K562 (cell line): ENCODE data around the gene PLCB3. TPM values are rescaled to one million over a fixed set of nuclear protein-coding genes. Genes with fewer than 3 reads are reported as not detected.
A peak's percentile ranks its signal among the peaks of the same experiment; 100 is the strongest.

Experiments used
- ATF4 ChIP-seq: fragments of 450-650 bp; formaldehyde crosslinking; IDR thresholded peaks from 2 replicates; pipeline ENCODE4 v1.4.0; 2022; ENCODE audit warnings: mild to moderate bottlenecking, moderate library complexity
- ATF7 ChIP-seq: fragments of 450-650 bp; IDR thresholded peaks from 2 replicates; pipeline ENCODE4 v1.7.1; 2014; ENCODE audit warnings: mild to moderate bottlenecking, moderate library complexity
- CREBBP ChIP-seq: IDR thresholded peaks from one replicate; pipeline ENCODE4 v1.6.1; 2012; ENCODE audit warnings: low read depth, mild to moderate bottlenecking, control low read depth, inconsistent platforms, low read length
- E2F4 ChIP-seq: sonication (generic); formaldehyde crosslinking; IDR thresholded peaks from 2 replicates; pipeline ENCODE4 v1.8.0; 2022; ENCODE audit warnings: mild to moderate bottlenecking, low read depth, missing genetic modification reagents
- GABPB1 ChIP-seq: sonication (generic); formaldehyde crosslinking; IDR thresholded peaks from 2 replicates; pipeline ENCODE4 v1.8.0; 2022; ENCODE audit warnings: mild to moderate bottlenecking, missing genetic modification reagents
- GTF2B ChIP-seq: IDR thresholded peaks from 2 replicates; pipeline ENCODE4 v1.6.1; 2011; ENCODE audit not compliant: insufficient read length; ENCODE audit errors: extremely low read depth
- KDM1A ChIP-seq, 2 experiments: fragments of 450-650 bp; IDR thresholded peaks; 2 replicates each; pipeline ENCODE4 v1.6.1; 2016; ENCODE audit warnings: mild to moderate bottlenecking in 2 of 2
- NFIC ChIP-seq: fragments of 450-650 bp; IDR thresholded peaks from 2 replicates; pipeline ENCODE4 v1.6.1; 2017; ENCODE audit warnings: mild to moderate bottlenecking, inconsistent platforms
- PHTF2 ChIP-seq: fragments of 250-450 bp; sonication (Bioruptor Pico); IDR thresholded peaks from 2 replicates; pipeline ENCODE4 v1.5.0; 2021; ENCODE audit warnings: mild to moderate bottlenecking
- POLR3A ChIP-seq: IDR thresholded peaks from 2 replicates; pipeline ENCODE4 v1.6.1; 2011; ENCODE audit warnings: borderline replicate concordance, mild to moderate bottlenecking, moderate library complexity; ENCODE audit not compliant: insufficient read length, insufficient read depth; ENCODE audit errors: extremely low read depth
- polyA plus RNA-seq, 8 experiments: library from polyadenylated mRNA; depleted of rRNA in 4 of 8; stranded (reverse) in 5 of 8; unstranded in 3 of 8; fragments of >200 nt; fragmentation: Nextera tagmentation in 2 of 8; fragmentation: Illumina TruSeq in 1 of 8; extraction: Ambion mirVana in 2 of 8; extraction: Trizol in 1 of 8; gene quantifications; 2 replicates each; pipeline versions ENCODE4 v1.2.1 to v1.2.3, GENCODE V29; 2011 to 2014; ENCODE audit warnings: inconsistent platforms in 1 of 8, missing spikeins in 1 of 8
- total RNA-seq, 7 experiments: library from RNA; depleted of rRNA in 6 of 7; stranded (reverse); fragments of >200 nt in 6 of 7; fragmentation: Illumina TruSeq in 2 of 7; extraction: Trizol in 2 of 7; gene quantifications; 2 replicates each; pipeline versions ENCODE4 v1.2.1 to v1.2.3, GENCODE V29; 2011 to 2021; ENCODE audit warnings: low replicate concordance in 1 of 7
- TF ChIP-seq, protein P1 (sequence below): sonication (generic); formaldehyde crosslinking; IDR thresholded peaks from 2 replicates; pipeline ENCODE4 v1.8.0; 2022; ENCODE audit warnings: mild to moderate bottlenecking, missing genetic modification reagents

Gene PLCB3
- total and polyA plus RNA-seq, 9 of the 15 experiments (the other 6 are each of a cell fraction or from before 2014, with no cell fraction given): 0.31 to 44.8 (median 14.6) TPM

- TF ChIP-seq GTF2B: no peak
- TF ChIP-seq KDM1A (IDR thresholded peaks at IDR 0.05): no peak
- no peak for TF ChIP-seq POLR3A
- peak; percentile 82 for TF ChIP-seq ATF4 (CRISPR knock-in tag)
- TF ChIP-seq ATF7: peak; percentile 94
- TF ChIP-seq, protein P1, sequence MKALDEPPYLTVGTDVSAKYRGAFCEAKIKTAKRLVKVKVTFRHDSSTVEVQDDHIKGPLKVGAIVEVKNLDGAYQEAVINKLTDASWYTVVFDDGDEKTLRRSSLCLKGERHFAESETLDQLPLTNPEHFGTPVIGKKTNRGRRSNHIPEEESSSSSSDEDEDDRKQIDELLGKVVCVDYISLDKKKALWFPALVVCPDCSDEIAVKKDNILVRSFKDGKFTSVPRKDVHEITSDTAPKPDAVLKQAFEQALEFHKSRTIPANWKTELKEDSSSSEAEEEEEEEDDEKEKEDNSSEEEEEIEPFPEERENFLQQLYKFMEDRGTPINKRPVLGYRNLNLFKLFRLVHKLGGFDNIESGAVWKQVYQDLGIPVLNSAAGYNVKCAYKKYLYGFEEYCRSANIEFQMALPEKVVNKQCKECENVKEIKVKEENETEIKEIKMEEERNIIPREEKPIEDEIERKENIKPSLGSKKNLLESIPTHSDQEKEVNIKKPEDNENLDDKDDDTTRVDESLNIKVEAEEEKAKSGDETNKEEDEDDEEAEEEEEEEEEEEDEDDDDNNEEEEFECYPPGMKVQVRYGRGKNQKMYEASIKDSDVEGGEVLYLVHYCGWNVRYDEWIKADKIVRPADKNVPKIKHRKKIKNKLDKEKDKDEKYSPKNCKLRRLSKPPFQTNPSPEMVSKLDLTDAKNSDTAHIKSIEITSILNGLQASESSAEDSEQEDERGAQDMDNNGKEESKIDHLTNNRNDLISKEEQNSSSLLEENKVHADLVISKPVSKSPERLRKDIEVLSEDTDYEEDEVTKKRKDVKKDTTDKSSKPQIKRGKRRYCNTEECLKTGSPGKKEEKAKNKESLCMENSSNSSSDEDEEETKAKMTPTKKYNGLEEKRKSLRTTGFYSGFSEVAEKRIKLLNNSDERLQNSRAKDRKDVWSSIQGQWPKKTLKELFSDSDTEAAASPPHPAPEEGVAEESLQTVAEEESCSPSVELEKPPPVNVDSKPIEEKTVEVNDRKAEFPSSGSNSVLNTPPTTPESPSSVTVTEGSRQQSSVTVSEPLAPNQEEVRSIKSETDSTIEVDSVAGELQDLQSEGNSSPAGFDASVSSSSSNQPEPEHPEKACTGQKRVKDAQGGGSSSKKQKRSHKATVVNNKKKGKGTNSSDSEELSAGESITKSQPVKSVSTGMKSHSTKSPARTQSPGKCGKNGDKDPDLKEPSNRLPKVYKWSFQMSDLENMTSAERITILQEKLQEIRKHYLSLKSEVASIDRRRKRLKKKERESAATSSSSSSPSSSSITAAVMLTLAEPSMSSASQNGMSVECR (CRISPR knock-in tag): peak; percentile 65; the same call in 1 of the 2 replicates
- TF ChIP-seq E2F4 (CRISPR knock-in tag): no peak
- TF ChIP-seq CREBBP: no peak
- TF ChIP-seq PHTF2 (CRISPR knock-in tag): no peak
- peak; percentile 99 for TF ChIP-seq GABPB1 (CRISPR knock-in tag)
- TF ChIP-seq NFIC: peak; percentile 27; the same call in 1 of the 2 replicates
Measured at GRCh38 chr11:64269540-64270220, 18.4 kb downstream of the PLCB3 start (continued).
